HepG2 (cell line): ENCODE results near the gene PRR36. TPM values are rescaled to one million over a fixed set of nuclear protein-coding genes. Genes with fewer than 3 reads are reported as not detected.

Experiments used
- AGO2 ChIP-seq: fragments of 200-400 bp; formaldehyde crosslinking; optimal IDR thresholded peaks from 2 replicates; pipeline ENCODE3; 2017; ENCODE audit warnings: mild to moderate bottlenecking, low read depth, low read length, moderate library complexity
- BHLHE40 ChIP-seq: IDR thresholded peaks from 2 replicates; pipeline ENCODE4 v1.6.1; 2011; ENCODE audit warnings: low read length, improper control_type of control experiment
- CENPT ChIP-seq: sonication (generic); formaldehyde crosslinking; IDR thresholded peaks from 2 replicates; pipeline ENCODE4 v1.8.0; 2022; ENCODE audit warnings: low read depth, mild to moderate bottlenecking, moderate library complexity, missing genetic modification reagents
- ELF4 ChIP-seq: sonication (generic); formaldehyde crosslinking; IDR thresholded peaks from 2 replicates; pipeline ENCODE4 v1.5.0; 2020; ENCODE audit warnings: missing genetic modification reagents, mild to moderate bottlenecking, moderate library complexity, borderline replicate concordance
- FOSL1 ChIP-seq: sonication (generic); formaldehyde crosslinking; IDR thresholded peaks from 2 replicates; pipeline ENCODE4 v1.9.0; 2021; ENCODE audit warnings: missing genetic modification reagents, borderline replicate concordance
- GATAD1 ChIP-seq: IDR thresholded peaks from 2 replicates; pipeline ENCODE4 v1.6.1; 2016; ENCODE audit warnings: missing genetic modification reagents, missing compliant biosample characterization
- MED8 ChIP-seq: sonication (generic); formaldehyde crosslinking; IDR thresholded peaks from 2 replicates; pipeline ENCODE4 v1.8.1; 2023; ENCODE audit warnings: mild to moderate bottlenecking, missing genetic modification reagents; ENCODE audit not compliant: insufficient replicate concordance
- ZNF180 ChIP-seq: sonication (generic); formaldehyde crosslinking; IDR thresholded peaks from 2 replicates; pipeline ENCODE4 v1.4.0; 2020; ENCODE audit warnings: low read depth, missing genetic modification reagents, borderline replicate concordance
- ZNF256 ChIP-seq: sonication (generic); formaldehyde crosslinking; conservative IDR thresholded peaks from 2 replicates; pipeline ENCODE4 v1.4.0; 2020; ENCODE audit warnings: missing genetic modification reagents
- ZNF577 ChIP-seq: sonication (generic); formaldehyde crosslinking; IDR thresholded peaks from 2 replicates; pipeline ENCODE4 v1.4.0; 2020; ENCODE audit warnings: mild to moderate bottlenecking, low read depth, missing genetic modification reagents, borderline replicate concordance
- ZSCAN21 ChIP-seq: sonication (generic); formaldehyde crosslinking; IDR thresholded peaks from 2 replicates; pipeline ENCODE4 v1.8.0; 2022; ENCODE audit warnings: mild to moderate bottlenecking, missing genetic modification reagents, moderate library complexity, borderline replicate concordance
- polyA plus RNA-seq, 8 experiments: library from polyadenylated mRNA; depleted of rRNA in 3 of 8; stranded (reverse) in 7 of 8; unstranded in 1 of 8; fragments of >200 nt; fragmentation: Illumina TruSeq in 4 of 8; extraction: Trizol in 4 of 8; gene quantifications; 2 replicates each; pipeline versions ENCODE4 v1.2.1 to v1.2.3, GENCODE V29; 2011 to 2016; ENCODE audit warnings: low read depth in 4 of 8, missing spikeins in 1 of 8, mixed read lengths in 1 of 8; ENCODE audit not compliant: insufficient read depth in 1 of 8
- total RNA-seq, 5 experiments: library from RNA; depleted of rRNA; stranded (reverse); fragments of >200 nt; fragmentation: Illumina TruSeq; extraction: Trizol; gene quantifications; 2 replicates each; pipeline ENCODE4 v1.2.3, GENCODE V29; 2016; ENCODE audit warnings: low read depth in 1 of 5
- TF ChIP-seq, protein P1 (sequence below): sonication (generic); formaldehyde crosslinking; IDR thresholded peaks from 2 replicates; pipeline ENCODE4 v1.4.0; 2020; ENCODE audit warnings: missing genetic modification reagents
- TF ChIP-seq, protein P2 (sequence below): sonication (generic); formaldehyde crosslinking; IDR thresholded peaks from 2 replicates; pipeline ENCODE4 v1.9.0; 2022; ENCODE audit warnings: missing genetic modification reagents, mild to moderate bottlenecking, borderline replicate concordance
- TF ChIP-seq, protein P3 (sequence below): sonication (generic); formaldehyde crosslinking; conservative IDR thresholded peaks from 2 replicates; pipeline ENCODE4 v1.4.0; 2020; ENCODE audit warnings: missing genetic modification reagents
- TF ChIP-seq, protein P4 (sequence below): IDR thresholded peaks from 2 replicates; pipeline ENCODE4 v1.6.1; 2016; ENCODE audit warnings: low read depth

PRR36 gene
- total and polyA plus RNA-seq, 2 of the 13 experiments (the other 11 are each of a cell fraction or from before 2014, with no cell fraction given) = 0.07 to 0.17 TPM

DNA sequence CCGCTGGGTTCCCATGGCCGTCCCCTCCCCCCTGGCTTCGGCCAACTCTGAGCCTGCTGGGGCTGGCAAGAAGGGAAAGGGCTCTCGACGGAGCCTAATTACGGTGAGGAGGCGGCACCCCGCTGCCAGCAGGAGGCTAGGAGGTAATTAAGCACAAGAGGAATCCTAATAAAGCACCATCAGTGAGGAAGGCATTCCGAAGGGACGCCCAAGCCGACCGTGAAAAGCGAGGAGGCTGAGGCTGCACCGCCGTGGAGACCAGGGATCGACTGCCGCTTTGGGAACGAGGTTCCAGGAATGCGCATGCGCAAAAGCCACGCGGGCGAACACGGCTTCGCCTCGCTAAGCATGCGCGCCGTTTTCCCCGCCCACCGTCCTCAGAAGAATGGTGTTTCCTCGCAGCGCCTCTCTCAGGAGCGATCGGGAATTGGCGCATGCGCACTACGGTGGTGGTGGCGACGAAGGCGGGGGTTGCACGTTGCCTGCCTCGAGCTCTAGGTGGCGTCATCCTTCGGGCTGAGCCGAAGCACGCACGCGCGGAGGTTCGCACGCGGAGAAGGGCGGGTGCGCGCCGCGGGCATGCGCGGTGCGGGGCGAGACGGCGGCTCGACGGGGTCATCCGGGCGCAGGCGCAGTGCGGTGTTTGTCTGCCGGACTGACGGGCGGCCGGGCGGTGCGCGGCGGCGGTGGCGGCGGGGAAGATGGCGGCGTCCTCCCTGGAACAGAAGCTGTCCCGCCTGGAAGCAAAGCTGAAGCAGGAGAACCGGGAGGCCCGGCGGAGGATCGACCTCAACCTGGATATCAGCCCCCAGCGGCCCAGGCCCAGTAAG lies 29.3 kb upstream of the PRR36 start, which contains the start of gene MAP2K7 (continued):
- TF ChIP-seq, protein P1, sequence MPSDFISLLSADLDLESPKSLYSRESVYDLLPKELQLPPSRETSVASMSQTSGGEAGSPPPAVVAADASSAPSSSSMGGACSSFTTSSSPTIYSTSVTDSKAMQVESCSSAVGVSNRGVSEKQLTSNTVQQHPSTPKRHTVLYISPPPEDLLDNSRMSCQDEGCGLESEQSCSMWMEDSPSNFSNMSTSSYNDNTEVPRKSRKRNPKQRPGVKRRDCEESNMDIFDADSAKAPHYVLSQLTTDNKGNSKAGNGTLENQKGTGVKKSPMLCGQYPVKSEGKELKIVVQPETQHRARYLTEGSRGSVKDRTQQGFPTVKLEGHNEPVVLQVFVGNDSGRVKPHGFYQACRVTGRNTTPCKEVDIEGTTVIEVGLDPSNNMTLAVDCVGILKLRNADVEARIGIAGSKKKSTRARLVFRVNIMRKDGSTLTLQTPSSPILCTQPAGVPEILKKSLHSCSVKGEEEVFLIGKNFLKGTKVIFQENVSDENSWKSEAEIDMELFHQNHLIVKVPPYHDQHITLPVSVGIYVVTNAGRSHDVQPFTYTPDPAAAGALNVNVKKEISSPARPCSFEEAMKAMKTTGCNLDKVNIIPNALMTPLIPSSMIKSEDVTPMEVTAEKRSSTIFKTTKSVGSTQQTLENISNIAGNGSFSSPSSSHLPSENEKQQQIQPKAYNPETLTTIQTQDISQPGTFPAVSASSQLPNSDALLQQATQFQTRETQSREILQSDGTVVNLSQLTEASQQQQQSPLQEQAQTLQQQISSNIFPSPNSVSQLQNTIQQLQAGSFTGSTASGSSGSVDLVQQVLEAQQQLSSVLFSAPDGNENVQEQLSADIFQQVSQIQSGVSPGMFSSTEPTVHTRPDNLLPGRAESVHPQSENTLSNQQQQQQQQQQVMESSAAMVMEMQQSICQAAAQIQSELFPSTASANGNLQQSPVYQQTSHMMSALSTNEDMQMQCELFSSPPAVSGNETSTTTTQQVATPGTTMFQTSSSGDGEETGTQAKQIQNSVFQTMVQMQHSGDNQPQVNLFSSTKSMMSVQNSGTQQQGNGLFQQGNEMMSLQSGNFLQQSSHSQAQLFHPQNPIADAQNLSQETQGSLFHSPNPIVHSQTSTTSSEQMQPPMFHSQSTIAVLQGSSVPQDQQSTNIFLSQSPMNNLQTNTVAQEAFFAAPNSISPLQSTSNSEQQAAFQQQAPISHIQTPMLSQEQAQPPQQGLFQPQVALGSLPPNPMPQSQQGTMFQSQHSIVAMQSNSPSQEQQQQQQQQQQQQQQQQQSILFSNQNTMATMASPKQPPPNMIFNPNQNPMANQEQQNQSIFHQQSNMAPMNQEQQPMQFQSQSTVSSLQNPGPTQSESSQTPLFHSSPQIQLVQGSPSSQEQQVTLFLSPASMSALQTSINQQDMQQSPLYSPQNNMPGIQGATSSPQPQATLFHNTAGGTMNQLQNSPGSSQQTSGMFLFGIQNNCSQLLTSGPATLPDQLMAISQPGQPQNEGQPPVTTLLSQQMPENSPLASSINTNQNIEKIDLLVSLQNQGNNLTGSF (CRISPR knock-in tag) = peak; percentile 22; the same call in 1 of the 2 replicates
- TF ChIP-seq, protein P2, sequence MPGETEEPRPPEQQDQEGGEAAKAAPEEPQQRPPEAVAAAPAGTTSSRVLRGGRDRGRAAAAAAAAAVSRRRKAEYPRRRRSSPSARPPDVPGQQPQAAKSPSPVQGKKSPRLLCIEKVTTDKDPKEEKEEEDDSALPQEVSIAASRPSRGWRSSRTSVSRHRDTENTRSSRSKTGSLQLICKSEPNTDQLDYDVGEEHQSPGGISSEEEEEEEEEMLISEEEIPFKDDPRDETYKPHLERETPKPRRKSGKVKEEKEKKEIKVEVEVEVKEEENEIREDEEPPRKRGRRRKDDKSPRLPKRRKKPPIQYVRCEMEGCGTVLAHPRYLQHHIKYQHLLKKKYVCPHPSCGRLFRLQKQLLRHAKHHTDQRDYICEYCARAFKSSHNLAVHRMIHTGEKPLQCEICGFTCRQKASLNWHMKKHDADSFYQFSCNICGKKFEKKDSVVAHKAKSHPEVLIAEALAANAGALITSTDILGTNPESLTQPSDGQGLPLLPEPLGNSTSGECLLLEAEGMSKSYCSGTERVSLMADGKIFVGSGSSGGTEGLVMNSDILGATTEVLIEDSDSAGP (CRISPR knock-in tag) = peak; percentile 78
- TF ChIP-seq, protein P3, sequence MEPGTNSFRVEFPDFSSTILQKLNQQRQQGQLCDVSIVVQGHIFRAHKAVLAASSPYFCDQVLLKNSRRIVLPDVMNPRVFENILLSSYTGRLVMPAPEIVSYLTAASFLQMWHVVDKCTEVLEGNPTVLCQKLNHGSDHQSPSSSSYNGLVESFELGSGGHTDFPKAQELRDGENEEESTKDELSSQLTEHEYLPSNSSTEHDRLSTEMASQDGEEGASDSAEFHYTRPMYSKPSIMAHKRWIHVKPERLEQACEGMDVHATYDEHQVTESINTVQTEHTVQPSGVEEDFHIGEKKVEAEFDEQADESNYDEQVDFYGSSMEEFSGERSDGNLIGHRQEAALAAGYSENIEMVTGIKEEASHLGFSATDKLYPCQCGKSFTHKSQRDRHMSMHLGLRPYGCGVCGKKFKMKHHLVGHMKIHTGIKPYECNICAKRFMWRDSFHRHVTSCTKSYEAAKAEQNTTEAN (CRISPR knock-in tag) = peak; percentile 86
- TF ChIP-seq ZNF180 (no peak), BHLHE40 (peak; percentile 82), ELF4 (0 out of 2 replicates have a peak, but pooled peaks have one; percentile 20), CENPT (CRISPR knock-in tag) (no peak), MED8 (peak; percentile 86), GATAD1 (peak; percentile 80), AGO2 (peak; percentile 94), ZNF256 (no peak), ZSCAN21 (peak; percentile 66; the same call in 1 of the 2 replicates), ZNF577 (CRISPR knock-in tag) (no peak), FOSL1 (CRISPR knock-in tag) (no peak)
- TF ChIP-seq, protein P4, sequence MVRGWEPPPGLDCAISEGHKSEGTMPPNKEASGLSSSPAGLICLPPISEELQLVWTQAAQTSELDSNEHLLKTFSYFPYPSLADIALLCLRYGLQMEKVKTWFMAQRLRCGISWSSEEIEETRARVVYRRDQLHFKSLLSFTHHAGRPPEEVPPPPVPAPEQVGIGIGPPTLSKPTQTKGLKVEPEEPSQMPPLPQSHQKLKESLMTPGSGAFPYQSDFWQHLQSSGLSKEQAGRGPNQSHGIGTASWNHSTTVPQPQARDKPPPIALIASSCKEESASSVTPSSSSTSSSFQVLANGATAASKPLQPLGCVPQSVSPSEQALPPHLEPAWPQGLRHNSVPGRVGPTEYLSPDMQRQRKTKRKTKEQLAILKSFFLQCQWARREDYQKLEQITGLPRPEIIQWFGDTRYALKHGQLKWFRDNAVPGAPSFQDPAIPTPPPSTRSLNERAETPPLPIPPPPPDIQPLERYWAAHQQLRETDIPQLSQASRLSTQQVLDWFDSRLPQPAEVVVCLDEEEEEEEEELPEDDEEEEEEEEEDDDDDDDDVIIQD (CRISPR knock-in tag) = peak; percentile 82
